Activated CD8-positive, alpha-beta memory T cell treated with anti-CD3 and anti-CD28 coated beads, Interleukin-2, amount 50 U/mL, for 1 hour (primary cell): ENCODE measurements around the gene ZNF554.

Source experiments
- DNase-seq: peaks from one replicate; pipeline ENCODE4 v3.0.0-alpha.2; 2020; ENCODE audit errors: extremely low read depth

ZNF554 gene

DNA sequence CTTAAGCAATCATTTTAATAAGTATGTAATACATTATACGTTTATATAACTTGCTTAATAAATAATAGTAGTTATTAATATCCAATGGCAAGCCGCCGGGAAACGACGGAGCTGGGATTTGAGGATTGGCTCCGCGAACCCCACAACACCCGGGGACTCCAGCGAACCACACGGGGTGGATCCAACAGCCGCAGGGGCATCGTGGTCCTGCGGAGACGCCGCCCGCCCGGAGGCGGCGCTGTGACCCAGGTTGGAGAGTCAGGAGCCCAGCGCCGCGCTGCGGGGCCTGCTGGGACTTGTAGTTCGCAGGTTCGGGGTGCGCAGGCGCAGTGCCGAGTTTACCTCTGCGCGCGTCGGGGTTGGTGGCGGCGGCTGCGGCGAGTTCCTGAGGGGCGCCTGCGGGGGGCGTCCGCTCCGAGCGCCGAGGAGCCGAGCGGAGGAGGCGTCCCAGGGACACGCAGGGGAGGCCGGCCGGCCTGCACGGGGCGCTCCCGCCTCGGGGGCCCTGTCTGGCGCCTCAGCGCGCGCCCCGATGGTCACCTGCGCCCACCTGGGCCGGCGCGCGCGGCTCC is at the start of gene ZNF554:
Gene ZNF554, plus strand, starts transcription at position 329 of the 572 bp plus-strand sequence. Its CDS starts 204 bp downstream, at position 533.
- peak; percentile 96 for DNase-seq

DNA sequence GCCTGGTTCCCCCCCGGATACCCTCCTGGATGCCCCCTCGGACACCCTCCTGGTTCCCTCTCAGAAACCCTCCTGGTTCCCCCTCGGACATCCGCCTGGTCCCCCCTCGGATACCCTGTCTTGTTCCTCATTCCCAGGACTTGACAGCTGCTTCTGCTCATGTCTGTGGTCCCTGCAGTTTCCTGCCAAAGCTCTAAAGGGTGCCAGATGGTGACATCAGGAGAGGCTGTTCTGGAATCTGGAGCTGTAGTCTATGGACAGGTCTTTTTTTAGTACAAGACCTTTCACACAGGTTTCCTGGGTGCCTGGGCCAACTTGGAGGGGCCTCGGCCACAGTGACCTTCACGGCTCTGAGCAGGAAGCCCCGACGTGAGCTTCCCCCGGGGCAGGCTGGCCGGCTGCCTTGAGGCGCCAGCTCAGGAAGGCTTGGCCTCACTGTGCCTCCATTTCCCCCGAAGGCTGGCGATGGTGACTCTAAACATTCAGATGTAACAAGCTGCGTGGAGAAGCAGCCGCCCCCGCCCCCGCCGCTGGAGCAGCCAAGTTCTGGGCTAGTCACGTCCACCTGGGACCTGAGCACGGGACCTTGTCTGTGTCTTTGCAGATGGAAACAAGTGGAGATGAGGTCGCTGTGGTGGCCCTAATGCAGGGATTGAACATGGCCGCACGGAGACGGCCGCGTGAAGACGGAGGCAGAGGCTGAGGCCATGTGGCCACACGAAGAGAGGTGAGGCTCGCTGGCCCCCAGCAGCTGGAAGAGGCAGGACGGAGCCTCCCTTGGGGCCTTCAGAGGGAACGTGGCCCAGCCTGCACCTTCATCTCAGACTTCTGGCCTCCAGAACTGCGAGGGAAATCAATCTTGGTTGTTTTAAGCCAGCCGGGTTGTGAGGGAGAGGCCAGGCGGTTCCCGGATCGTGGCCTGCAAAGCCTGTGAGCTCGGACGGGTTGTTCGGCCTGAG is 49.3 kb upstream of the ZNF554 start:
- no peak for DNase-seq

DNA sequence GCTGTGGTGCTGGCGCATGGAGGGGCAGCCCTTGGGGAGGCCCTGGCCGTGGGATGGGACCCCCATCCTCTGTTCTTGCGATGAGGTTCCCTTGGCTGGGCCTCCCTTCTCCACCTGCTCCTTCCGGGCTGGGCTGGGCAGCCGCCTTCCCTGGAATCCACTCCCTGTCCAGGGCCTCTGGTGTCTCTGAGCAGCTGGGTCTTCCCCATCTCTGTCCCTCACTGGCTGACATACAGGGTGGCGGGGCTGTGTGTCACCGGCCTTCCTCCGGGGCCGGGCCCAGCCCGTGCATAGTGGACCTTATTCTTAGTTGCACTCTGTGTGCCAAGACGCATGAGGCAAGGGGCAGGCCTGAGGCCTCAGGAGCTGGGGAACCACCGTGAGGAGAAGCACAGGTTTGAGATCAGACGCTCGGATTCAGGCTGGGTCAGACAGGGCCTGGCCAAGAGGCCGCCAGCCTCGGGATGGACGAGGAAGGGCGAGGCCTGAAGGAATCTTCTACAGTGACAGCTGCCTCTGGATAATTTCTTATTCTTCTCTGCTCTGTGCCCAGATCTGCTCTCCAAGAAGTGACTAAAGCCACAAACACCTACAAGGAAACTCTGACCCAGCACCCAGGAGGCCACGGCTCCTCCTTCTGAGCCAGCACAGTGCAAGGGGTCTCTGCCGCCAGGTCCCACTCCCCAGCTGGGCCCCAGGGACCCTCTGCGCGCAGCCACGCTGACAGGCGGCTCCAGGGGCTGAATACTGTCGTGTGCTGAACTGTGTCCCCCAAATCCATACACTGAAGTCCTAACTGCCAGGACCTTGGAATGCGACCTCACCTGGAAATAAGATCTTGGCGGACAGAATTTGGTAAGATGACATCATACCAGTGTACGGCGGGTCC is 47.6 kb upstream of the ZNF554 start:
- DNase-seq, result no peak

DNA sequence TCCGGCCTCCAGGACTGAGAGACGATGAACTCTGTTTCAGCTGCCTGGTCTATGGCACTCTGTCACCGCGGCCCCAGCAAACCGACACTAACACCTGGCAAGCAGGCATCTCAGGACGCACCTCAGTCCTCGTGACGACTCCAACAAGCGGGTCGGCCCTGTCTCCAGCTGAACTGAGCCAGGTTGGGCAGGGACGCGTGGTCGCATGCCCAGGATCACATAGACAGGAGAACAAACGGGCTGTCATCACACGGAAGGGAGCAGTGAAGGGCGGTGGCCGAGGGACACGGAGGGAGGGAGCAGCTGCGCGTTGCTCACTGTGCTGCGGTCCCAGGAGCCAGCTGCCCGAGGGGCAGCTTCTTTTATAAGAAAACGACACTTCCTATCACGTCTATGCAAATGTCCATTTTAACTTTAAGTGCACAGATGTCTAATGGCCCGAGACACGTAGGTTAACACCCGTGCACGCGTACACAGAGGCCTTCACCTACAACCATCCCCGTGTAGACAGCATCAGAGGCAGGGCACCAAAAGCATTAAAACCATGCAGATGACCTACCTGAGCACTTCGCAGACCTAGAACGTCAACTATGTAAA is 45.5 kb upstream of the ZNF554 start:
- no peak for DNase-seq

DNA sequence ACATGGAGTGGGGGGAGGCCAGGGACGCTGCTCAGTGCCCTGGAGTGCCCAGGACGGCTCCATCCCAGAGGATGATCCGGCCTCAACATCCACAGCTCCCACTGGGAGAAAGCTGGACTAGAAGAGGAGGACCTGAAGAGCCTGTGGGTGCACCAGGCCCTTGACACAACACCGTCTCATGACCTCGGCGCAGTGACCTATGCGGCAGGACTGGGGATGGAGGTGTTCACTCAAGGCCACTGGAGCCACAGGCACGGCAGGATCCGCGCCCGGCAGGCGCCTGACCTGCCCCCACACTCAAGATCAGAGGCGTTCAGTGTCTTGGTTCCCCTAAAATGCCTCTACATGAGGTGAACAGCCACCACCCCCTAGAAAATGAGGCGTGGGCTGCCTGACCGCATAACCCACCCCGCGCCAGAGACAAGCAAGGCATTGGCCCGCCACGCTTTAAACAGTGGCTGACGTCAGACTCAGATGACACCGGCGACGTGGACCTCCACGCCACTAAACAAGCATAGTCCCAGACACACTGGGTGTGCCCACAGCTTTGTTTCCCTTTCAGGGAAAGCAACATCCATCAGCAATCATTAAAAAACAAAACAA is 44.6 kb upstream of the ZNF554 start:
- DNase-seq, result no peak

DNA sequence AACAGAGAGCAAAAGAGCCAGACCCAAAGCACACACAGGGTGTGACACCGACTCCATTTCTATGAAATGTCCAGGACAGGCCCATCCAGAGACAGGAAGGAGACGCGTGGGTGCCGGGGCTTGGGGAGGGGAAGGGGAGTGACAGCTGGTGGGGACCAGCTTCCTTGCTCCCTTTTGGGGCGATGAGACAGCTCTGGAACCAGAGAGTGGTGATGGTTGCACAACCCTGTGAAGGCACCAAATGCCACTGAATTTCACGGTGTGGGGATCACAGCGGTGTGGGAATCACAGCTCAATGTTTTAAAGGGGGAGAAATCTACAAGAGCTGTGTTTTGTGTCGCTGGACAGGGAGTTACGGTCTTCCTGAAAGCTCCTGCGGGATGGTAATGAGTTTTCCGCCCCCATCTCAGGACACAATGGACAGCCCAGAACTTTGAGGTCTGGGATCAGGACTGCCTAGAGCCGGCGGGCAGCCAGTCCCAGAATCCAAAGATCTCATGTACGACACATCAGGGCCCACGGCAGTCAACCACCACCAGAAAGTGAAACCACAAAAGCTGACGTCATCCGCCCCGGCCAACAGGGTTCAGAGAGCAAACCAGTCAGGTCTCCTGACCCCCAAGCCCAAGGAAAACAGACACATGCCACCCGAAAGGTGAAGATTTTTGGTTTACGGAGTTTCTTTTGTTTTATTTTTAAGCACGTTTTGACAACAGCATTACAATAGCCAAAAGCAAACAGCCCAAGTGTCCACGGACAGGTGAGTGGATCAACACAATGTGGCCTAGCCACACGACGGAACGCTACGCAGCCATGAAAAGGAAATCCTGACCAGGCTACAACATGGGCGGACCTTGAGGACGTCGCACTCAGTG is 43.9 kb upstream of the ZNF554 start:
- peak; percentile 37 for DNase-seq

DNA sequence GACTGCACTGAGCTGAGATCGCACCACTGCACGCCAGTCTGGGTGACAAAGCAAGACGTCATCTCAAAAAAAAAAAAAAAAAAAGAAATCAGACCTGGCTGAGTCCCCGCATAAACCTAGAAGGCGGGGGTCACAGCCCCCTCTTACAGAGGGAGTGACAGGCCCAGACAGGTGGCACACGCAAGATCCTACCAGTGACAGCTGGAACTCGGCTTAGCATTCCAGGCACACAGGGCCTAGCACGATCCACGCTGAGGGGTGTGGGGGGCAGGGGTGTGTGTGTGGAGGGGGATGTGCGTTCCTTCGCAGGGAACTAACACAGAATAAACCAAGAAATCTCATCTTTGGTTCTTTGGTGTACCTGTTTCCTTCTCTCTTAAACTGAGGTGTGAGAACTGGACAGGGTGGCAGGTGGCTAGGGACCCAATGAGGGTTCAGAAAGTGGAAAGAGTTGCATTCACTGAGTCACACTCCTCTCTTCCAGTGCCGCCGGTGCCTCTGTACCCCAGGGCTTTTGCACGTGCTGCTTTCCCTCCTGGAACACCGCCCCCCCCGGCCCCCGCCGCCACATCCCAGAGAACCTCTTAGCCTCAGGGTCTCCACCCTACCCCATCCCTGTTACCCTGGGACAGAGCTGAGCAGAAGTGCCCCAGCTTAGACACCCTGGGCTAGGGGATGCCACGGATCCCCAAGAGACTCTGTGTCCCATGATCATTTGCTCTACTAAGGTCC is 41.5 kb upstream of the ZNF554 start:
- no peak for DNase-seq

DNA sequence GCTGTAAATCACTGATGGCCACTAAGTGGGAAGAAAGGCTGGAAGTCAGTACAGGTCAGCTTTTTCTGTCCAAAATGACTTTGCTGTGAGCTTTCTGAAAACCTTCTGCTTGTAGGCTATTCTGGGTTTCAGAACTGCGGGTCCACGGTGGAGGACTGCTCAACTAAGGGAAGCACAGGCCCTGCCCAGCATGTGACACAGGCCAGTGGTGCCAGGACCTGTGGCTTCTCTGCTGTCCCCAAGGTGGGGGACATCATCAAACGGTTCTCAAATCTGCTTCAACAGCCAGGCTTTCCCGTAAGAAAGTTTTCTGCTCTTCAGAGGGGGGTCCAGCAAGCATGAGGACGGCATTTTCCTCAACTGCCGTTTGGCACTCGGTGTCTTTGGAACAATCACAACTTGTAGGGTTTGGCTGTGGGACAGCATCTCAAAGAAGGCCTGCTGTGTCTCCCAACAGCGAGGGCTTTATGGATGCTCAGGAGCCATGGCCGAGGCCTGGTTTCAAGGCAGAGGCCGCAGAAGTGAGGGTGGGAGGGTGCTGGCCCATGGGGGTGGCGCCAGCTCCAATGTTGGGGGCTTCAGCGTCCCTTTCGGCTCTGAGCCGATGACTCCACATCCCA is 40.4 kb upstream of the ZNF554 start:
- no peak for DNase-seq

DNA sequence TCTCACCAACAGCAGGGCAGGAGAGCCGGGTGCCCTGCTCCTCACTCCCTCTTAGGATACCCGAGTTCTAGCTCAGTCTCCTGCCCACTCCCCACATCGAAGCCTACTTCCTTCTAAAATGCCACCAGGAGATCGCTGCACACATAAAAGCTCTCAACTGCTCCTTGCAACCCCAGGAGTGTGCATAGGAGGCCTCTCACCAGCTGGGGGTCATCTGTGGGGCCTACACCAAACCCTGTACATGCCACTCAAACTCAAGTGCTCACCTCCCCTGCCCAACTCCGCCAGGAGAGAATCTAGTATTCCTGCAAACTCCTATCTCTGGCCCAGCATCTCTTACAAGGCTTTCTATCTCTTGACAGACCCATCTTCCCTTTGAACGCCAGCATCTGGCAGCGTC is 39.4 kb upstream of the ZNF554 start:
- no peak for DNase-seq

DNA sequence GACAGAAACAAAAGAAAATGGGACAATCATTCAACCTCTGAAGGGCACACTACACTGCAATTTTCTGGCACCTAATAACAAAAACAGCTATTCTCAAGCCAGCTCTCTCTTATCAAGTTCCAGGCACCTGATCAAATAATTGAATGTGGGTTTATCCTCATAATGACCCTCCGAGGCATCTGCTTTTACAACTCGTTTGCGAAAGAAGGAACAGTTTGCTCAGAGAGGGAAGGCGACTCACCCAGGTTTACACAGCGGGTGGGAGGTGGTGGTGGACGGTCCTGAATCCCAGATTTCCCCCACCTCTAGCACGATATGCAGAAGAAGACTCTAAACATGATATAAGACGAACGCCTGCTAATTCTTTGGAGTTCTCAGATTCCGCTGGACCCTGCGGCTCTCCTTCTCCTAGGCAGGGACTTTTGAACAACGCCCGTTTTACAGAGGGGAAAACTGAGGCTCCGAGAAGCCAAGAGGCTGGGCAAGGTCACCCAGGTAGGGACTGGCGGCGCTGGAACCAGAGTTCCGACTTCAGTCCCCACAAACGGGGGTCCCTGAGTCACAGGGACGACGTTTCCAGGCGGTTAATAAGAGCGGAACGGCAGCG is 37.2 kb upstream of the ZNF554 start:
- no peak for DNase-seq

DNA sequence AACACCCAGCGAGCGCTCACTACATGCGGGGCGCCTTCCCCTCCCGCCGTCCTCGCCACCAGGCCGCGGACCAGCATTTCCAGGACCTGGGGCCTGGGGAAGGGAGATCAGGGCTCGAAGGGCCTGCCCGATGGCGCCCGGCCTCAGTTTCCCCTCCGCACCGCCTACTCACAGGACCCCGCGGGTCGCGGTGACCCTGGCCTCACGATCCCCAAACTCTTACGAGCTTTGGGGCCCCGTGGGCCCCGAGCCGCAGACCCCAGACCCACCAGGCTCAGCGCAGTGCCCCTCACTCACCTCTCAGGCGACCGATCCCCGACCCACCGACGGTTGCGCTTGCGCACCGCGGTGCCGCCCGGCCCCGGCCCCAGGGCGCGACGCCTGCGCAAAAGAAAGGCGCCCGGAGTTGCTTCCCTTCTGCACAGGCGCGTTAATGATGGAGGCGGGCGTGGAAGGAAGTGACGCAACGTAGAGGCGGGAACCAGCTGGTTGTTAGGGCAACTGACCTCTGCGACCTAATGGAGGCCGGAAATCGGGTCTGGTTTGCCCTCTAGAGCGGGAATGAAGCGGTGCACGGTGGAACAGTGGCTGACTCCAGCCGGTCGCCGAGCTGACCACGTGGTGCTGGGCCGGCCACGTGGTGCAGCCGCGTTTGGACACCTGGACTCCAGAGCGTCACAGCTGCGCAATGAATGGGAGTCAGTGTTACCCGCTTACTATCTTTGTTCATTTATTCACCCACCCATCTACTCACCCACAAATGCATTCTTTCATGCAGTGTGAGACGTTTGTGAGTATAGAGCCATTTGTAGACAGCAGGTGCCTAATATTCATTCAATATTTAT is 36.5 kb upstream of the ZNF554 start, which contains the start of gene SGTA:
Gene SGTA, minus strand, starts transcription at position 338 of the 845 bp plus-strand sequence. CDS start 14,205 bp downstream, outside the sequence.
- DNase-seq, result peak; percentile 88

DNA sequence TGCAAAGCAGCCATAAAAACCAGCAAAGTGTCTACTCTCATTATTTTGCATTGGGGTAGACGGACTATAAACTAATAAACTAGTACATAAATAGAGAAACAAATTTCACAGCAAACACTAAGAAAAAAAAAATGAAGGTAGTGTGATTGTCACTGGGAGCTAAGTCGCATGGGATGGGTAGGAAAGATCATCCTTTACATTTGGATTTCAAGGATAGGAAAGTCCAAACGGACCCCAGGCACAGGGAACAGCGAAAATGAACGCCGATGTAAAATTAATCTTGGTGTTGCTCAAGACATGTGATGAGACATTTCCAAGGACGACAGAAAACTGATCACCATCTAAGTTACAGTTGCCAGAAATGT is 35.9 kb upstream of the ZNF554 start:
- DNase-seq, result no peak

DNA sequence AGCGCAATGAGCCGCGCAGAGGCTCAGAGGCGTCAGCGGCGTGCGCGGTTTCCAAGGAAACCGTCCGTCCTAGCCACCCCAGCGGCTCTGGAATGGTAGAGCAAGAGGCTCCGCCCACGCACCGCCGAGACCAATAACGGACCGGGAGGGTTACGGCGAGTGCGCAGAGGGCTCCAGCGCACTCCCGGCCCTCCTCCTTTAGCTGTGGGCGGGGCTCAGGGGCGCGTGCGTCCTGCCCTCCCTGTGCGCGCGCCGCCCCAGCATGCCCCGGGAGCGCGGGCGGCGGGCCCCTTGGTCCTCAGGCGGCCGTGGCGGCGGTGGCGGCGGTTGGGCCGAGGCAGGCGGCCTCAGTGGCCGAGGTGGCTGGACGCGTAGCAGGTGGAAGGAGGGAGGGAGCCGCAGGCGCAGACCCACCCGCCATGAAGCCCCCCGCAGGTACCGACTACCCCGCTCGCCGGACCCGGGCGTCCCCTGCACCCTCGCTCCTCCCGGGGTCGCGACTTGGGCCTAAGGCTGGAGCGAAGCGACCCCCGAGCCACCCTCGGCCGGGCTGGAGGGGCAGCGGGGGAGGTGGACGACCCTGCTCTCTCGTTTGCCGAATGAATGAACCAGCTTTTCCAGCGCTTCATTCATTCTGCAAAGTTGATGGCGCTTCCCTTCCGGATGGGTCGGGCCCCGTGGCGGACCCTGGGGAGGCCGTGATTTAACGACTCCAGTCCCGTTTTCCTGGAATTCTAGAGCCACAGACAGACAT is 34.2 kb upstream of the ZNF554 start, which contains the start of gene THOP1:
Gene THOP1, plus strand, starts transcription at position 260 of the 754 bp plus-strand sequence. Its CDS starts 160 bp downstream, at position 420.
- DNase-seq, result peak; percentile 94

DNA sequence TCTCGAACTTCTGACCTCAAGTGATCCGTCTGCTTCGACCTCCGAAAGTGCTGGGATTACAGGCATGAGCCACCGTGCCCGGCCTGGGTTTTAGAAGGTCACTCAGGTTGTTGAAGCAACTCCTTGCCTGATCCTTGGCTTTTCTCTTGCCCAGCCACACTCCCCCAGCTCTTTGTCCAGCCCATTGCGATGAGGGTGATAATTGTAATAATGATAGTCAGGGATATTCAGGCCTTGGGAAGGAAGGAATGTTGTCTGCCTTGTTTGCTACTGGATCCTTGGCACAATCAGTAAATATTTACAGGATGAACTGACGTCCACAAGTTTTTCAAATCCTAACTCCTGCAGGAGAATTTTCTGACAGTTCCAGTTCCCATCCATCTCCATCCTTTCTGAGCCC is 32.6 kb upstream of the ZNF554 start:
- no peak for DNase-seq

DNA sequence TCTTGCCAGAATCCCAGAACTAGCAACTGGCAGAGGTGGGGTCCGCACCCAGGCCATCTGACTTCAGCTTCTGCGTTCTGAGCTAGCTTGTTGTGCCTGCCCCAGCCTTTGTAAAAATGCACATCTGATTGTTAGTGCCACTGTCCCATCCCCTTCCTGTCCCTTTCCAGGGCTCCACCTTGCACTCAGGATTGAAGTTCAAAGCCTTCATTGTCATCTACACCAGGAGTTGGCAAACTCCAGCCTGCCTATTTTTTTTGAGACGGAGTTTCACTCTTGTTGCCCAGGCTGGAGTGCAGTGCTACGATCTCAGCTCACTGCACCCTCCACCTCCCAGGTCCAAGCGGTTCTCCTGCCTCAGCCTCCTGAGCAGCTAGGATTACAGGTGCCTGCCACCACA is 31.4 kb upstream of the ZNF554 start:
- no peak for DNase-seq

DNA sequence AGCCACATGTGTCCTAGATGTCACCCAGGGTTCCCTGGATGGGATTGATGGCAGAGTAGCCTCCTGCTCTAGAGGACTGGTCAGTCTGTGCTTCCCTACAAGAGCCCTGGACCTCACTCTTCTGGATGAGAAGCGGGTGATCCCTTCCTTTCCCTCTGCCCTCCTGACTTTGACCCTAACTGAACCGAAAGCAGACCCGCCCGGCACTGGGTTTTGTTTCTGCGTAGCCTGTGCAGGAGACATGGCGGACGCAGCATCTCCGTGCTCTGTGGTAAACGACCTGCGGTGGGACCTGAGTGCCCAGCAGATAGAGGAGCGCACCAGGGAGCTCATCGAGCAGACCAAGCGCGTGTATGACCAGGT is 29.5 kb upstream of the ZNF554 start:
- DNase-seq, result no peak
